HG03442 (cell line): ENCODE data around the gene MECR.
A peak's percentile ranks its signal among the peaks of the same experiment; 100 is the strongest.

Experiments
- ATAC-seq: cut with Tn5 transposase; IDR thresholded peaks from one replicate; pipeline ENCODE4 v1.9.1; 2021; ENCODE audit warnings: mild to moderate bottlenecking, moderate library complexity; ENCODE audit not compliant: unreplicated experiment

Gene MECR

GRCh38 chr1:29202584-29203340 lies 28.0 kb downstream of the MECR start:
- peak; percentile 65 for ATAC-seq

- ATAC-seq, result no peak
Measured at GRCh38 chr1:29202053-29202452, 28.7 kb downstream of the MECR start.

- no peak for ATAC-seq
Measured at GRCh38 chr1:29201595-29202051, 29.1 kb downstream of the MECR start.

- no peak for ATAC-seq
Measured at GRCh38 chr1:29200906-29201594, 29.7 kb downstream of the MECR start.

GRCh38 chr1:29197993-29198392 lies 32.7 kb downstream of the MECR start:
- no peak for ATAC-seq

GRCh38 chr1:29197590-29197924 lies 33.2 kb downstream of the MECR start:
- no peak for ATAC-seq

GRCh38 chr1:29196863-29197589 lies 33.7 kb downstream of the MECR start:
- no peak for ATAC-seq

GRCh38 chr1:29195881-29196291 lies 34.8 kb downstream of the MECR start:
- no peak for ATAC-seq

GRCh38 chr1:29193879-29194455 lies 36.8 kb downstream of the MECR start:
- ATAC-seq, result no peak

- ATAC-seq, result no peak
Measured at GRCh38 chr1:29190718-29191117, 40.0 kb downstream of the MECR start.

- ATAC-seq, result no peak
Measured at GRCh38 chr1:29186707-29187106, 44.0 kb downstream of the MECR start.

- ATAC-seq, result no peak
Measured at GRCh38 chr1:29186252-29186651, 44.5 kb downstream of the MECR start.

GRCh38 chr1:29183287-29183686 lies 47.4 kb downstream of the MECR start:
- ATAC-seq, result no peak

GRCh38 chr1:29181413-29182225 lies 49.1 kb downstream of the MECR start, which contains the start of gene SRSF4:
TSS of gene SRSF4 (minus strand) at chr1:29181900. CDS start at chr1:29181752, 148 bp downstream.
- peak; percentile 82 for ATAC-seq

GRCh38 chr1:29180497-29181412 lies 50.0 kb downstream of the MECR start:
- no peak for ATAC-seq

GRCh38 chr1:29179641-29180184 lies 51.0 kb downstream of the MECR start:
- no peak for ATAC-seq

- ATAC-seq, result no peak
Measured at GRCh38 chr1:29177022-29177705, 53.6 kb downstream of the MECR start.

GRCh38 chr1:29176576-29176975 lies 54.2 kb downstream of the MECR start:
- no peak for ATAC-seq
